ENCODE measurements around the gene ELK4. TPM values are rescaled to one million over a fixed set of nuclear protein-coding genes. Genes with fewer than 3 reads are reported as not detected.

The ELK4 gene
- total and polyA plus RNA-seq, 2 experiments from 2014 or later = 1.8 to 9.1 TPM

GRCh38 chr1:205568469-205569361 lies 63.1 kb downstream of the ELK4 start:
- H3K36me3 ChIP-seq = no peaks in the 10 kb centered on the region
- H3K9me3 ChIP-seq (ENCODE audit: low read depth) = no peaks in the 10 kb centered on the region
- H3K27ac ChIP-seq = no peak overlapping the region
- H3K4me3 ChIP-seq = peak overlapping the region; percentile 31
- DNase-seq (ENCODE audit: low read depth in 1 of 2, low spot score in 1 of 2) = peak; percentile 11 to 38
- TF ChIP-seq, protein P1, sequence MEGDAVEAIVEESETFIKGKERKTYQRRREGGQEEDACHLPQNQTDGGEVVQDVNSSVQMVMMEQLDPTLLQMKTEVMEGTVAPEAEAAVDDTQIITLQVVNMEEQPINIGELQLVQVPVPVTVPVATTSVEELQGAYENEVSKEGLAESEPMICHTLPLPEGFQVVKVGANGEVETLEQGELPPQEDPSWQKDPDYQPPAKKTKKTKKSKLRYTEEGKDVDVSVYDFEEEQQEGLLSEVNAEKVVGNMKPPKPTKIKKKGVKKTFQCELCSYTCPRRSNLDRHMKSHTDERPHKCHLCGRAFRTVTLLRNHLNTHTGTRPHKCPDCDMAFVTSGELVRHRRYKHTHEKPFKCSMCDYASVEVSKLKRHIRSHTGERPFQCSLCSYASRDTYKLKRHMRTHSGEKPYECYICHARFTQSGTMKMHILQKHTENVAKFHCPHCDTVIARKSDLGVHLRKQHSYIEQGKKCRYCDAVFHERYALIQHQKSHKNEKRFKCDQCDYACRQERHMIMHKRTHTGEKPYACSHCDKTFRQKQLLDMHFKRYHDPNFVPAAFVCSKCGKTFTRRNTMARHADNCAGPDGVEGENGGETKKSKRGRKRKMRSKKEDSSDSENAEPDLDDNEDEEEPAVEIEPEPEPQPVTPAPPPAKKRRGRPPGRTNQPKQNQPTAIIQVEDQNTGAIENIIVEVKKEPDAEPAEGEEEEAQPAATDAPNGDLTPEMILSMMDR (IDR thresholded peaks at IDR 0.05; ENCODE audit: low read depth, low read length) = peak; percentile 8
- H3K27me3 ChIP-seq = peaks cover 70% of the 10 kb centered on the region
- H3K4me1 ChIP-seq (ENCODE audit: low read depth) = peaks cover 6% of the 10 kb centered on the region

DNA sequence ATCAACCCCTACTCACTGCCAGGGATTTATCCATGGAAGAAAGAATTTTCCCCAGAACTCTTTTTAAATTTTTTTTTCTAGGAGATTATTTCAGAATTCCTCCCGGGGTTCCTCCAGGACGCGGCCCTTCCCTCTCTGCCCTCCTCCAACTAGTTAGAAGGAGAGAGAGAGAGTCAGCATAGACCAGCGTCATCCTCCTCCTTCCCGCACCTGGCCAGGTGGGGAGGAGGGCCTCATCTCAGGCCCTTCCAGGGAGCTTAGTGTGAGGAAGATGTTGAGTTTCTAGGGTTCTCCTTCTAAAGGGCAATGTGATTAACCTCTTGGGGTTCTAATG lies 63.7 kb downstream of the ELK4 start:
- Histone ChIP-seq H3K27ac (no peak overlapping the region), H3K4me3 (no peak overlapping the region), H3K4me1 (ENCODE audit: low read depth) (peaks cover 6% of the 10 kb centered on the region), H3K27me3 (peaks cover 70% of the 10 kb centered on the region), H3K9me3 (ENCODE audit: low read depth) (no peaks in the 10 kb centered on the region), H3K36me3 (no peaks in the 10 kb centered on the region)
- TF ChIP-seq, protein P1 (IDR thresholded peaks at IDR 0.05; ENCODE audit: low read depth, low read length) = no peak
- DNase-seq (ENCODE audit: low read depth in 1 of 2, low spot score in 1 of 2) = no peak

GRCh38 chr1:205567716-205568115 lies 64.1 kb downstream of the ELK4 start:
- peaks cover 6% of the 10 kb centered on the region for H3K4me1 ChIP-seq (ENCODE audit: low read depth)
- TF ChIP-seq, protein P1 (IDR thresholded peaks at IDR 0.05; ENCODE audit: low read depth, low read length) = no peak
- peaks cover 70% of the 10 kb centered on the region for H3K27me3 ChIP-seq
- H3K36me3 ChIP-seq = no peaks in the 10 kb centered on the region
- no peak overlapping the region for H3K27ac ChIP-seq
- no peak overlapping the region for H3K4me3 ChIP-seq
- no peak for DNase-seq (ENCODE audit: low read depth in 1 of 2, low spot score in 1 of 2)
- H3K9me3 ChIP-seq (ENCODE audit: low read depth) = no peaks in the 10 kb centered on the region

GRCh38 chr1:205565799-205566198 lies 66.0 kb downstream of the ELK4 start:
- Histone ChIP-seq H3K9me3 (ENCODE audit: low read depth) (no peaks in the 10 kb centered on the region), H3K36me3 (no peaks in the 10 kb centered on the region), H3K4me3 (no peak overlapping the region), H3K27ac (no peak overlapping the region), H3K4me1 (ENCODE audit: low read depth) (peaks cover 6% of the 10 kb centered on the region), H3K27me3 (peaks cover 52% of the 10 kb centered on the region)
- TF ChIP-seq, protein P1 (IDR thresholded peaks at IDR 0.05; ENCODE audit: low read depth, low read length) = no peak
- no peak for DNase-seq (ENCODE audit: low read depth in 1 of 2, low spot score in 1 of 2)

DNA sequence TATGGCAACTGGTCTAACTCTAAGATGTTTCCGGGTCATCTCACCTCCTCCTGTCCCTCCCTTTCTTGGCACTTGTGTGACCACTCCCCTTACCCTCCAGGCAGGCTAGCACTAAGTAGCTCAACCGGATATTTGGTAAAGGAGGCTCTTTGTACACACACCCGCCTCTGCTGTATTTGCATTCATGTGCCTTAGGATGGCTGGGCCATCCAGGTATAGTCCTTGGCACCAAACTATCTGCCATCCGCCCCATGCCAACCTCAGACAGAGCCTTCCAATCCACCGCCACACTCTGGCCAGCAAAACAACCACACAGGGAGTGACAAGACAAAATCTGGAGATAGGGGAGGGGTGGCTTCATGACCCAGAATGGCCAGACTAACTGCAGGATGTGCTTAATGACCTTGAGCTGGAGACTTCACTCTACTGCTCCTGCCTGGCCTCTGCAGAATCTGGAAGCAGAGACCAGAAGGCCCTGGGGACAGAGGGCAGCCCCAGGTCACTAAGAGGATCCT lies 67.8 kb downstream of the ELK4 start:
- no peaks in the 10 kb centered on the region for H3K9me3 ChIP-seq (ENCODE audit: low read depth)
- H3K36me3 ChIP-seq = no peaks in the 10 kb centered on the region
- DNase-seq (ENCODE audit: low read depth in 1 of 2, low spot score in 1 of 2) = no peak
- peaks cover 6% of the 10 kb centered on the region for H3K4me1 ChIP-seq (ENCODE audit: low read depth)
- H3K27ac ChIP-seq = no peak overlapping the region
- H3K4me3 ChIP-seq = no peak overlapping the region
- TF ChIP-seq, protein P1 (IDR thresholded peaks at IDR 0.05; ENCODE audit: low read depth, low read length) = no peak
- peaks cover 34% of the 10 kb centered on the region for H3K27me3 ChIP-seq
